GM18867 (cell line): ENCODE data around the gene VMAC.

Experiments used
- ATAC-seq: cut with Tn5 transposase; IDR thresholded peaks from one replicate; pipeline ENCODE4 v1.9.1; 2021; ENCODE audit warnings: mild to moderate bottlenecking, moderate library complexity; ENCODE audit not compliant: unreplicated experiment

Gene VMAC

GRCh38 chr19:5927441-5927821 lies 22.8 kb downstream of the VMAC start:
- peak; percentile 38 for ATAC-seq

GRCh38 chr19:5929179-5929578 lies 24.5 kb downstream of the VMAC start:
- ATAC-seq = no peak

GRCh38 chr19:5929625-5930024 lies 25.0 kb downstream of the VMAC start:
- no peak for ATAC-seq

GRCh38 chr19:5931251-5931650 lies 26.6 kb downstream of the VMAC start:
- no peak for ATAC-seq

- no peak for ATAC-seq
Measured at GRCh38 chr19:5932146-5932545, 27.5 kb downstream of the VMAC start.

- no peak for ATAC-seq
Measured at GRCh38 chr19:5932609-5933262, 28.1 kb downstream of the VMAC start.

- ATAC-seq = no peak
Measured at GRCh38 chr19:5933391-5934068, 28.9 kb downstream of the VMAC start.

- no peak for ATAC-seq
Measured at GRCh38 chr19:5934069-5934401, 29.4 kb downstream of the VMAC start.

- ATAC-seq = no peak
Measured at GRCh38 chr19:5934774-5935472, 30.3 kb downstream of the VMAC start.

GRCh38 chr19:5935473-5936291 lies 31.0 kb downstream of the VMAC start:
- ATAC-seq = no peak

GRCh38 chr19:5936292-5936592 lies 31.6 kb downstream of the VMAC start:
- no peak for ATAC-seq

- ATAC-seq = no peak
Measured at GRCh38 chr19:5937550-5937949, 32.9 kb downstream of the VMAC start.

GRCh38 chr19:5940260-5941208 lies 35.9 kb downstream of the VMAC start:
- no peak for ATAC-seq

- no peak for ATAC-seq
Measured at GRCh38 chr19:5941673-5942072, 37.0 kb downstream of the VMAC start.

GRCh38 chr19:5943045-5943444 lies 38.4 kb downstream of the VMAC start:
- ATAC-seq = no peak

GRCh38 chr19:5943623-5944022 lies 39.0 kb downstream of the VMAC start:
- no peak for ATAC-seq

- ATAC-seq = no peak
Measured at GRCh38 chr19:5947435-5947834, 42.8 kb downstream of the VMAC start.

- ATAC-seq = no peak
Measured at GRCh38 chr19:5948752-5949564, 44.3 kb downstream of the VMAC start.

GRCh38 chr19:5949792-5950305 lies 45.2 kb downstream of the VMAC start:
- no peak for ATAC-seq
